Measurements from ENCODE around the gene BCAT1. TPM values are rescaled to one million over a fixed set of nuclear protein-coding genes. Genes with fewer than 3 reads are reported as not detected.
"Not testable (repeated sequence)": the region's sequence is repeated elsewhere in the genome, so short reads cannot be mapped to it uniquely, and the experiment has no call there.

Gene BCAT1
- total RNA-seq, 1 donor from 2014 or later, result 14.6 TPM

DNA sequence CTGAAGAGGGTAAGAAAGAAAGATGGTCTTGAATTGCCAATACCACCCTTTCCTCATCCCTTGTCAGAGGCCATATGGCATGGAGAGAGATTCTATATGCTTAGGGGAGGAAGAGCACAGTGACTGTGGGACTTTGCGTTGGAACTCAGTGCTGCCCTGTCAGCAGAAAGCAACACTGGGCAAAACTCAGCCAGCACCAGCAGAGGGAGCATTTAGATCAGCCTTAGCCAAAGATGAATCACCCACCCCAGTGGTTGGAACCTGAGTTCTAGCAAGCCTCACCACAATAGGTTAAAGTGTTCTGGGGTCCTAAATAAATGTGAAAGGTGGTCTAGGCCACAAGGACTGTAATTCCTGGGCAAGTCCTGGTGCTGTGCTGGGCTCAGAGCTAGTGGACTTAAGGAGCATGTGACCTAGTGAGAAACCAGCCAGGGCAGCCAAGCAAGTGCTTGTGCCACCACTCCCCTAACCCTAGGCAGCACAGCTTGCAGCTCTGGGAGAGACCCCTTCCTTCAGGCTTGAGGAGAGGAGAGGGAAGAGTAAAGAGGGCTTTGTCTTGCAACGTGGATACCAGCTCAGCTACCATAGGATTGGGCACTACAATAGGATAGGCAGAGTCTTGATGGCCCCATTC lies 11.4 kb upstream of the BCAT1 start:
- no peak for DNase-seq (ENCODE audit: low read depth)
- no peak overlapping the region for H3K4me3 ChIP-seq (ENCODE audit: low read depth, low read length)
- TF ChIP-seq CTCF (conservative IDR thresholded peaks at IDR 0.05; ENCODE audit: low read depth, low read length), result peak; percentile 87

GRCh38 chr12:24956351-24956750 lies 7.5 kb upstream of the BCAT1 start:
- DNase-seq (ENCODE audit: low read depth); H3K4me3 ChIP-seq (ENCODE audit: low read depth, low read length): not testable (repeated sequence)

DNA sequence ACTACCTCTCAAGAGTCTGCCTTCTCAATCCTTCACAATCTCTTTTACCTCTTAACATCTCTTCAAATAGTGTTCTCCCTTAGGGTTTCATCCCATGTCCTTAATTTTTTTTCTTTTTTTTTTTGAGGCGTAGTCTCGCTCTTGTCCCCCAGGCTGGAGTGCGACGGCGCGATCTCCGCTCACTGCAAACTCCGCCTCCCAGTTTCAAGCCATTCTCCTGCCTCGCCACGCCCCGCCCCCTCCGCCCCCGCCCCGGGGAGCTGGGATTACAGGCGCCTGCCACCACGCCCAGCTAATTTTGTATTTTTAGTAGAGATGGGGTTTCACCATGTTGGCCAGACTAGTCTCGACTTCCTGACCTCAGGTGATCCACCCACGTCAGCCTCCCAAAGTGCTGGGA lies 7.0 kb upstream of the BCAT1 start:
- H3K4me3 ChIP-seq (ENCODE audit: low read depth, low read length), result no peak overlapping the region
- TF ChIP-seq CTCF (conservative IDR thresholded peaks at IDR 0.05; ENCODE audit: low read depth, low read length), result no peak
- no peak for DNase-seq (ENCODE audit: low read depth)

- DNase-seq (ENCODE audit: low read depth), result no peak
- H3K4me3 ChIP-seq (ENCODE audit: low read depth, low read length), result no peak overlapping the region
- TF ChIP-seq CTCF (conservative IDR thresholded peaks at IDR 0.05; ENCODE audit: low read depth, low read length), result no peak
Measured at GRCh38 chr12:24955389-24955788, 6.5 kb upstream of the BCAT1 start.

GRCh38 chr12:24954261-24954660 lies 5.4 kb upstream of the BCAT1 start:
- no peak for DNase-seq (ENCODE audit: low read depth)
- TF ChIP-seq CTCF (conservative IDR thresholded peaks at IDR 0.05; ENCODE audit: low read depth, low read length), result no peak
- no peak overlapping the region for H3K4me3 ChIP-seq (ENCODE audit: low read depth, low read length)

- H3K4me3 ChIP-seq (ENCODE audit: low read depth, low read length), result no peak overlapping the region
- DNase-seq (ENCODE audit: low read depth), result no peak
- TF ChIP-seq CTCF (conservative IDR thresholded peaks at IDR 0.05; ENCODE audit: low read depth, low read length), result no peak
Measured at GRCh38 chr12:24952389-24952788, 3.5 kb upstream of the BCAT1 start.

GRCh38 chr12:24950231-24950834 lies 1.4 kb upstream of the BCAT1 start:
- DNase-seq (ENCODE audit: low read depth), result no peak
- H3K4me3 ChIP-seq (ENCODE audit: low read depth, low read length), result no peak overlapping the region
- no peak for TF ChIP-seq CTCF (conservative IDR thresholded peaks at IDR 0.05; ENCODE audit: low read depth, low read length)
